Fibroblast of the conjunctiva (primary cell): ENCODE measurements around the gene SCNN1A.

Experiments used
- DNase-seq: peaks from one replicate; pipeline ENCODE4 v3.0.0-alpha.2; 2010; ENCODE audit warnings: low read depth

The SCNN1A gene

DNA sequence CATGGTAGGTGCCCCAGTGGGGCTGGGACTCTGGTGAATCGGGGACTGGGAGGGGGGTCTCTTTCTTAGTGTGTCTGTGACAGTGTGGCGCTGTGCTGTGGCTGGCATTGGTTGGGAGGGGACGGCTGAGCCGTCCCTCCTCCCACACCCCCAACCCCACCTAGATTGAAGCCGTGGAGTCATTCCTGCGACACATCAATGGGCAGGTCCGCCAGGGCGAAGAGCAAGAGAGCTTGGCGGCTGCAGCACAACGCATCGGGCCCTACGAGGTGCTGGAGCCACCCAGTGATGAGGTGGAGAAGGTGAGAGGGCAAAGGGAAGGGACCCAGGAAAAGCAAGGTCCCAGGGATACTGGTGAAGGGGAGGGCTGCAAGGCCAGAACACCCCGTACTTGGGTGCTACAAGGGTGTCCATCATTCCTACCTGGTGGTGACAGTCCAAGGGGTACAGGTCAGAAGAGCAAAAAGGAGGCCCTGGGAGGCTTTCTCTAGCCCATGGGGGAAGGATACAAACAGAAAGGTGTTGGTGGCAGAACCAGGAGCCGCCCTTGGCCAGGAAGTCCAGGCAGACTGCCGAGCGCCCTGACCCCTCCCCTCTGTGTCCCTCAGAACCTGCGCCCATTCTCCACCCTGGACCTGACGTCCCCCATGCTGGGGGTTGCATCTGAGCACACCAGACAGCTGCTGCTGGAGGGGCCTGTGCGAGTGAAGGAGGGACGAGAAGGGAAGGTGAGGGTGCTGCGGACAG lies 57.5 kb downstream of the SCNN1A start:
- no peak for DNase-seq

- no peak for DNase-seq
Observed at GRCh38 chr12:6316921-6317692, 58.3 kb downstream of the SCNN1A start.

DNA sequence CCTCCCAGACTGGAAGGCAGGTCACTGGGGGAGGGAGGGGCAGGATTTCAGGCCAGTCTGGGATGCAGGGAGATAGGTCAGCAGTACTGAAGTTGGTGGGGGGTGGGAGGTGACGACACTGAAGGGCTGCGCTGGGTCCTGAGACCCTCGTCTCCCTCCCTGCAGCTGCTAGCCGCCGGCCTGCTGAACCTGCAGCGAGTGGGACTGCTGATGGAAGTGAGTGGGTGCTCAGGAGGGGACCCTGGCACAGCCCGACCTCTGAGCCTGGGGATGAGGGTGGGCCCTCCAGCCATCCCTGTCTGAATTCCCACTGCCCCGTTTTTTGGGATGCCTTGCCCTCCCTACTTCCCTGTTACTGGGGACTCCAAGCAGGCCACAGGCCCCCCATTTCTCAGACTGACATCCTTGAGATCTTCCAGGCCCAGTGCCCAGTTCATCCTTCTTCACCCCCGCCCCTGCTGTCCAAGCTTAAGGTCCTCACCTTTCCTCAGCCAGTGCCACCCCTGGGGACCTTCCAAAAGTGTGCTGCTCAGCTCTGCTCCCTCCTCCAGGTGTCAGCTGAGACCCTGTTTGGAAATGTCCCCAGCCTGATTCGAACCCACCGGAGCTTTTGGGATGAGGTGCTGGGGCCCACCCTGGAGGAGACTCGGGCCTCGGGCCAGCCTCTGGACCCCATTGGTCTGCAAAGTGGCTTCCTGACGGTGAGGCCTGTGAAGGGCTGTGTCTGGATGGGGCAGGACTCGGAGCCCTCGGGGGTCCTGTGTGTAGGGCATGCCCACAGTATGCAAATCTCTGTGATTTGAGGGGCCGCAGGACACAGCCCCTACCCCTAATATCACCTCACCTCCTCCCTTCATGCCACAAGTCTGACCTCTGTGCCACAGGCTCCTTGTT lies 59.4 kb downstream of the SCNN1A start:
- DNase-seq, result no peak

DNA sequence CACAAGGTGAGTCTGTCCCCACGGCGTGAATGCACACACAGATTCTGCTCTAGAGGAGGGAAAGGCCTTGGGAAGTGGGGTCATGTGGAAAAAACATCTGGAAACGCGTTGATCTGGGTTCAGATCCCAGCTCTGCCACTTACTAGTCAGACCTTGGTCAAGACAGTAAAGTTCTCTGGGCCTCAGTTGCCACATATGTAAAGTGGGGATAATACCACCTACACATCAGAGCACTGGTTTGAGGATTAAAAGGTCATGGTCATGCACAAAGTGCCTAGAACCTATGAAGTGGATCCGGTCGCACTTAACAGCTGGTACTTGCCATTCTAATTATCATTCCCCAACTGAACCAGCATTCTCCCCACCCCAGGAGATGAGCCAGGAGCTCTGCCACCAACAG lies 60.2 kb downstream of the SCNN1A start:
- DNase-seq, result no peak

GRCh38 chr12:6314776-6315175 lies 60.6 kb downstream of the SCNN1A start:
- no peak for DNase-seq

DNA sequence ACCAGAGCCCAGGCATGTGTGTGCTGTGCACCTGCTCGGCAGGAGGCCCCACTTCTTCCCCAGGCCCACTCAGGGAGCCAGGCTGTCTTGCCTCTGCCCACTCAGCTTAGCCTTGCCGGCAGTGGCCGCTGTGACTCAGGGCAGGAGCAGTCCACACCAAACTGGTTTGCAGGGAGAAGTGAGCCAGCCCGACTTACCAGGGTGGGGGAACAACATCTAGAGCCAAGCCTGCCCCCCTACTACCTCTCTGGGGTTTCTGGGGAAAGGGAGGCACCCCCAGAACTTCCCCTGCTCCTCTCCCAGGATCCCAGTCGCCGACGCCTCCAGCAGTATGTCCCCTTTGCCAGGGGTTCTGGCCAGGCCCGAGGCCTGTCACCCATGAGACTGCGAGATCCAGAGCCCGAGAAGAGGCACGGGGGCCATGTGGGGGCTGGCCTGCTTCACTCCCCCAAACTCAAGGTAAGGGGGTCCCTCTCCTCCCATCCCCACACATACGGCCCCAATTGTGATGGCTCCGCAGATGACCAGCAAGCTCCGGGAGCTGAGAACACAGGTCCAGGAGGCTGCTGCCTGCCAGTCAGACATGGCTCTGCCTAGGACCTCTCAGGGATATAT lies 61.9 kb downstream of the SCNN1A start:
- DNase-seq, result no peak

DNA sequence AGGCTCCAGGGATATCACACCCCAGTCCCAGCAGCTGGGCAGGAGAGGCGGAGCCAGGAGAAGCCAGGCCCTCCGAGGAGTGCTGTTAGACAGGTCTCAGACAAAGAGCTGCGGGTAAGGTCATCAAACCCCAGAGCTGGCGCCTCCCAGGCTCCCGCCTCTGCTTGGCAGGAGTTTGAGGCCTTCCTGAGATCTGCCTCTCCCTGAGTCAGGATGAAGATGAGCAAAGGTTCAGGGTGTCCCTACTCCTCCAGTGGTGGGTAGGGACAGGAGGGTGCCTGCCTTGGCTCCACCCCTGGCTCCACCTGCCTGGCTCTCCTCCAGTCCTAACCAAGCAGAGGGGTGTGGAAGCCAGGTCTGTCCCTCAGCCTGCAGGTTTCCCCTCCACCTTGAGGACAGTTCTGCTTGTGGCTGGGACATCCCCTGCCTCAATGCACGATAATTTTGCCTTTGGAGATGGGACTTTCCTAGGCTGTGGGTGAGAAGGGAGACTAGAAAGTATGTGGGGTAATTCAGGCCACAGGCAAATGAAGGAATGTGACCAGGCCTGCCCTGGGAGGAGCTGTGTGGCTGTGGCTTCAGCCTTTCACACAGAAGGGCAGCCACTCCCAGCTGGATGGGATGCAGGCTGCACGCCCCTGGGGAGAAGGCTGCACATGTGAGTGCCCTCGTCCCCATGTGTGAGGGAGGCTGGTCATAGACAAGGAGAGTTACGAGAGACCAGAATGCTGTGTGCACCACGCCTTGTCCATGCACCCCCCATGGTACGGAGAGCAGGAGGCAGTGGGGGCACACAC lies 62.6 kb downstream of the SCNN1A start:
- no peak for DNase-seq

- no peak for DNase-seq
Observed at GRCh38 chr12:6311822-6312528, 63.4 kb downstream of the SCNN1A start.

DNA sequence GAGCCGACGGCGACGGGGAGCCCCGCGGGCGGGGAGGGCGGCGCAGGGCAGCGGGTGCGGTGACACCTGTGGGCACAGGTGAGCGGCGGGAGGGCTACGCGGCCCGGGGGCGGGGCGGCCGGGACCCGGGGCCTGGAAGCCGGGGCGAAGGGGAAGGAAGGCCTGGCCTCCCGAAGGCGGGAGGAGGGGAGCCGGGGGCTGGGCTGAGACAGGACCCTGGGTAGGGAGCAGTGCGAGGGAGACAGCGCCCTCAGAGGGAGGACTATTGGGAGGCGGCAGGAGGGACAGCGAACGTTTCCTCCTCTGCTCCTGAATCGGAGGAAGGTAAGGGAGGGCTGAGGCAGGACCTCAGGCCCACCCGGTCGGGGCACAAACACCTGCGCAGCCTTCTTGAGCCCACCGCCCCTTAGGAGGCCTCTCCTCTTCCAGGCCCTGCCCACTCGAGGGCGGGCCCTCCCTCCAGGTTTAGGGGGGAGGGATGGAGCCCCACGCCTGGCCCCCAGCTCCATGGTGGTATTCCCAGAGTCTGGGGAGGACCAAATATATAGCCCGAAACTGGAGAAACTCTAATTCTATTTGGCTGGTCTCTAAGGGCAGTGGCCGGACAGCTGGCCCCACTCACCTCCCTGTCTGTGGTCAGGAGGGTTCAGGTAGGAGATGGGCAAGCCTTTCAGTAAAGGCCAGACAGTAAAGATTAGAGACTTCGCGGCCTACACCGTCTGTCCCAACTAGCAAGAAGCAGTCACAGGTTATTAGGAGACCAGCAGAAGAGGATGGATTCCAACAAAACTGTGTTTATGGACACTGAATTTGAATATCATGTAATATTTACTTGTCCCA lies 64.4 kb downstream of the SCNN1A start:
- DNase-seq, result no peak

DNA sequence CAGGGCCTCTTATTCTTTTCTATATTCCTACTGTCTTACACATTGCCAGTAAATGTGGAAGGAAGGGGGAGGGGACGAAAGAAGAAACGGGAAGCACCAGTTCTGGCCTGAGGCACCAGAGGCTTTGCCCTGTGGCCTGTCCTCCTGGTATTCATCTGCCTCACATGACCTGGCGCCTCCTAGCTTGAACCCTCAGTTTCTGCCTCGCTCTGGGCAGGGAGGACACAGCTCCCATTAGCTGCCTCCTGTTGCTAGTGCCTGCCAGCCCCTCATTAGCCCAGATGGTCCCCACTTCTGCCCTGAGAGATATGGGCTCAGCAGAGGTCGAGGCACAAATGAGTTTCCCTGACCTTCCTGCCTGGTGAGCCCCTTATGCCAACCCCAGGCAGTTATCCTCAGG lies 67.8 kb downstream of the SCNN1A start:
- no peak for DNase-seq

- DNase-seq, result no peak
Observed at GRCh38 chr12:6306599-6307220, 68.7 kb downstream of the SCNN1A start.

GRCh38 chr12:6306151-6306550 lies 69.2 kb downstream of the SCNN1A start:
- no peak for DNase-seq

GRCh38 chr12:6303071-6303470 lies 72.3 kb downstream of the SCNN1A start:
- DNase-seq, result no peak

- DNase-seq, result no peak
Observed at GRCh38 chr12:6302621-6303020, 72.7 kb downstream of the SCNN1A start.

DNA sequence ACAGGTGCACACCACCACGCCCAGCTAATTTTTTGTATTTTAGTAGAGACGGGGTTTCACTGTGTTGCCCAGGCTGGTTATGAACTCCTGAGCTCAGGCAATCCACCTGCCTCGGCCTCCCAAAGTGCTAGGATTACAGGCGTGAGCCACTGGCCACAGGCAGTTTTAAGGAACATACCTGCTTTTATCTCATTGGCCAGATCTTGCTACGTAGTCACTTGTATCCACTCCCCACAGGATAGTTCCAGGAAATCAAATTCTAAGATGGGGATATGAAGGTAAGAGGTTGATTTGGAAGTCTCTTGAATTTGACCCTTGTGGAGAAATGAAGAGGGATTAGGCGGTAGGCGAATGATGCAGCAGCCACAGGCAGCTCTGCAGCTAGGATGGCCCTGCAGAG lies 73.6 kb downstream of the SCNN1A start:
- DNase-seq, result no peak

DNA sequence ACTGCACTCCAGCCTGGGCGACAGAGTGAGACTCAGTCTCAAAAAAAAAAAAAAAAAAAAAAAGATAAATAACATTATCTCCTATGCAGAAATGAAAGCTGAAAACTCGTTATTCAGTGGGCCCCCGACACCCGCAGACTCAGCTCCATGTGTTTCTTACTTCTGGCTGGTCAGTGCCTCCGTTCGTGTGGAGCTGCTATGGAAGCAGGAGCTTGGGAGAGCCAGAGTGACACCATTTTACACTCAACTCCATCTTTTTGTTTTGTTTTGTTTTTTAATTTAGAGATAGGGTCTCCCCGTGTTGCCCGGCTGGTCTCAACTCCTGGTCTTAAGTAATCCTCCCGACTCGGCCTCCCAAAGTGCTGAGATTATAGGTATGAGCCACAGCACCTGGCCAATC lies 78.2 kb downstream of the SCNN1A start:
- no peak for DNase-seq
